NCI-H1048 (cell line): ENCODE data around the gene CDH11.

ENCODE experiments used
- DNase-seq: peaks from one replicate; lab custom pipeline; 2025; lab: John Stamatoyannopoulos, UW

CDH11 gene

DNA sequence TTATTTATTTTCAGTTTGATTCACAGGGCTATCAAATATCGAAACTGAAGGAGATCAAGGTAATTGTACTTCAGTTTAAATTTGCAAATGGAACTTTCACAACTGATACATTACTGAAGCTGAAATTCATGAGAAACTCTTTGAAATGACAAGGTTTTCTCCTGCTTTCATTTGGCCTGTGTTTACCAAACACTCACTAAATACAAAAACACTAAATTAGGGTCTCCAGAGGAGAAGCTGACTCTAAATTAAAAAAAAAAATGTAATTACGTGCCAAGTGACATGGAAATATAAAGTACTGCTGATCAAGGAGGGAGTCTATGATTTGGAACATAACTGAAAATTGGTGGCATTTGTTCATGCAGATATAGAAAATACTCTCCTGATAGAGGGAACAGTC is 205.8 kb downstream of the CDH11 start:
- DNase-seq: no peak

DNA sequence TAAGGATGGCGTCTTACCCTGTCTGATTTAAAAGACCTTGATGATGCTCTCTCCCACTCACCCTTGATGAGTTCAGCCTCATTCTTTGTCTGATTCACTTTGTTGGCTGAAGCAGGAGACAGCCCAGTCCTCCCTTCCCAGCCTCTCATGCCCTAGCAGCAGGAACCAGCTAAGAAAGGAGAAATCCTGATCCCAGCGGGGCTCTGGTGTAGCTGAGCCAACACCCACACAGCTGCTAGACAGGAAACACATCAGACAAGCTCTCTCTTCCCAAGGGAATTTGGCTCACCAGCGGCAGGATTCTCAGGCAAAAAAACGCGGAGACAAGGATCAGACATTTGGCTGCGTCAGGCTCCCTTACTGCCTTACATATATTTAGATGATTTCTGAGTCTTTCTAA is 211.5 kb downstream of the CDH11 start:
- DNase-seq: no peak

DNA sequence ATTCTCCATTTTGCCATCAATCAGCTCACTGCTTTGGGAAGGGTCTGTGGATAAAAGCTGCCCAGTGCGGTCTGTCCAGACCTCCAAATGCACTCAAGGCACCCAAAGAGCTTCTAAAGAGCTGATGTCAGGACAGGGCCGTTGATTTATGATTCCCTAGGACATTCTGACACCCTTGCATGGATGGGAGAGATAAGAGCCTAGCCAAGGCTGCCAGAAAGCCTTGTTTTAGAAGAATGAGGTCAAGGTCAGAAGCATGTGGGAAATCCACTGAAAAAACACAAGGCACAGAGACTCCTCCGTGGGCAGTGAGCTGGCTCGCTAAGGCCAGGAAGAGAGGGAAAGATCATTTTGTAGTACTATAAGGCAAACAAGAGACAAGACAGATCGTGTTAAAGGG is 214.0 kb downstream of the CDH11 start:
- no peak for DNase-seq

DNA sequence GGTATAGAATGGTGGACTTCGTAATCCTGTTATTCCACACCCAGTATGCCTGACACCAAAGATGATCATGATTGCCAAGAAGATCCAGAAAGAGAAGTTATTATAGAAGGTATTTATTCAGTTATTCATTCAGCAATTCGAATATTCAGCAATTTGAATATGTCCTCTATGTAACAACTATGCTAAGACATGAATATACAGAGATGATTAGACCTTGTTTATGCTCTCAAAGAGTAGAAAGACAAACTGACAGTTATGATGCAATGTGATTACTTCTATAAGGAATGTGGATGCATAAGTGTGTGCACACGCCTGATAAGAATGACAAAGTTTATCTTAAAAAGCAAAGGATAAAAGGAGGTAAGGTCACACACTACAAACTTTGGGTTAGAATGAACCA is 218.1 kb downstream of the CDH11 start:
- no peak for DNase-seq

DNA sequence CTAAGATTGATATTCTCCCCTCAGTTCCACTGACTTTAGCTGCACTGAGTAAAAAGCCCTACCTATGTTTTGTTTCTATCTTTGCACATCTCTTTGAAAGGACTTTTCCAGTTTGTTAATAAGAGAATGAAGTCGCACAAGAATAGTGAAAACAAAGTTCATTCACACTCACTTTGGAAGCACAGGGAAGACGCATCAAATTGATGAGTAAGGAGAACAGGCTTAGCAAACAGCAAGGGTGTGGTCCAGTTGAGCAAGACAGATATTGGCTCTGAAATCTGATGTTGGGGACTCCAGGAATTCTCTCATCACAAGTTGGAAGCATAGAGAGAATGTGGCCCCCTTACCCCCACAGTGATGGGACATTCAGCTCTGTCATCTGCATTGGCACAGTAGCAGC is 221.3 kb downstream of the CDH11 start:
- DNase-seq: no peak

DNA sequence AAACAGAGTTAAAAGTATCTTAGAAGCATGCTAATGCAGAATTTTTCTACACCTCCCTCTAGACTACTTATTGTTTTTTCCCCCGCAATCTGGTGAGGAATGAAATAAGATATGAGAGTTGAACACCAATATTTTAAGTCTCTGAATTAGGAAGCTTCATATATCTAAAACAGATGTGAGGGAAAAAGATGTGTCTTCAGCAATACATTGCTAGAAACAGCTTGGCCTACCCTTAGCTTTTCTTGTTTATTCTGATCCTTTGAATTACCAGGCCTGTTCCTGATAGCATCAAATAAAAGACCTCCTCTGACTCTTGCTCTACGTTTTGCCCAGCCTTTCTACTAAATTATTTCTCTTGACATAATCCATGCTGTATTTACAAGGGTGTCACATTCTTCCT is 221.8 kb downstream of the CDH11 start:
- DNase-seq: no peak

DNA sequence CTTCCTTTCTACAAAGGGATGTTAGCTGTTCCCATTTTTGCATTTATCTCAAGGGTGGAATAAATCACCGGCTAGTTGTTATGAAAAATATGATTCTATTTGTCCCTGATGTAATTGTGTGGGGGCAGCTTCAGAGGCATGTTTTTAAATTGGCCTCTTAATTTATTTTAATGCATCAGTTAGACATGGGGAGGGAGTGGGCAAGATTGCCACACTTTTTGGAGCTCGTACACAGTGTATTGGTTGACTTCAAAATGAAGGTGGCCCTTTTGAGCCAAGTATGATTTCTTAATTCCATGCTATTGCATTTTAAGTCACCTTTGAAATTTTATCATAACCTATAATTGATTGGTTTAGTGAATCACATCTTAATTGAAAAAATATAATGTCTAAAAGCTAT is 223.7 kb downstream of the CDH11 start:
- no peak for DNase-seq
